ENCODE measurements around the gene SLC25A33. TPM values are rescaled to one million over a fixed set of nuclear protein-coding genes. Genes with fewer than 3 reads are reported as not detected.

SLC25A33 gene
- total and polyA plus RNA-seq, 2 donors (not counting 1 experiment from before 2014, with no cell fraction given) = 2.3 to 5.0 TPM

DNA sequence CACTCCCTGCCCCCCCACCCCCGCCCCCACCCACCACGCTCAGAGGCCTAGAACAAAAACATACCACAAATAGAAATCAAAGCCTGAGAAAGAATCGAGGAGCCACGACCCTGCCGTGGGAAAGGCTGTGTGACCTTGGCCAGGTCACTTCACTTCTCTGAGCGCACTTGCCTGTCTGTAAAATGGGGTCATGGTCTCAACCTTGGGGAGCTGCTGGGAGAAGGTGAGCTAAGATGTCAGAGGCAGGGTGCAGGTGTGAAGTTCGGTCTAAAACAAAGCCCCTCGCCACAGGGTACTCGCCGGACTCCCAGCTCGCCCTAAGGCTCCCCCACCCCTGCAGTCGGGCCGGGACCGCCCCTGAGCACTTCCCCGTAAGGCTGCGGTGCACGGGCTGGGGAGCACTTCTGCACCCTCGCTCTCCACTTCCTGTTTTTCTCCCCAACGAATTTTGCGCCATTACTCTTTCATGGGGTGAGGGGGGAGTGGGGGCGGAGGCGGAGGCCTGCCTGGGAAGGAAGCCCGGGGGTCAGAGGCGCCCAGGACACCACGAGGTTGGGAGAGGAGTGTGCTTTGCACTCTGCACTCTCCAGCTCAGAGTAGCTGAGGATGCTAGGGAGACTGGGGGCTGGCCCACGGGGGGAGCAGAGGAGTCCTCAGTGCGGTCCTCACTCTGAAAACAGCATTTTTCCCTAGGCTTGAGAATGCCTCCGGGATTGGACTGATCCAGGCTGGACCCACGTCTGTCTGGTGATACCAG, 90.4 kb downstream of the SLC25A33 start:
- POLR2A ChIA-PET = interaction anchor here (0.5 to 6.9 kb wide), 9 partner anchors 14 to 872 kb away, joined by 3 to 251 read pairs (median 5); partner anchors contain the start of gene PIK3CD
- Histone ChIP-seq H3K4me1 (ENCODE audit: control insufficient read depth in 2 of 2, insufficient read depth in 2 of 2, low read length in 2 of 2) (peaks cover 37 to 70% of the 10 kb centered on the region in 2 donors), H3K4me3 (ENCODE audit: control extremely low read depth in 1 of 5, extremely low read depth in 1 of 5, insufficient read depth in 1 of 5, low read depth in 2 of 5, low read length in 4 of 5) (peak overlapping the region; percentile 51 to 85 (median 70)), H3K79me2 (ENCODE audit: control insufficient read depth, insufficient read depth, low read length) (peaks cover 59% of the 10 kb centered on the region), H3K4me2 (replicated peaks; ENCODE audit: low read depth, low read length, poor library complexity, severe bottlenecking) (peak overlapping the region; percentile 96), H4K20me1 (ENCODE audit: control insufficient read depth, insufficient read depth, low read length, poor library complexity, severe bottlenecking) (no peaks in the 10 kb centered on the region), H3K9ac (ENCODE audit: low read length) (peak overlapping the region; percentile 84), H2AFZ (ENCODE audit: insufficient read depth, low read depth, low read length, poor library complexity, severe bottlenecking) (peak overlapping the region; percentile 67), H3K36me3 (replicated peaks in 1 of 2; ENCODE audit: control extremely low read depth in 1 of 2, control insufficient read depth in 1 of 2, extremely low read depth in 1 of 2, insufficient read depth in 2 of 2, low read length in 1 of 2) (peaks cover 0 to 11% of the 10 kb centered on the region in 2 experiments), H3K27ac (ENCODE audit: low read length in 2 of 2) (peak overlapping the region; percentile 79 to 88), H3K9me3 (ENCODE audit: control extremely low read depth in 1 of 3, control insufficient read depth in 2 of 3, insufficient read depth in 1 of 3, low read length in 2 of 3) (peaks cover 0 to 4% (median 0%) of the 10 kb centered on the region in 3 donors), H3K27me3 (replicated peaks in 1 of 4; ENCODE audit: control extremely low read depth in 1 of 4, control insufficient read depth in 3 of 4, insufficient read depth in 4 of 4, low read length in 3 of 4) (no peaks in the 10 kb centered on the region)
- WGBS (ENCODE audit: insufficient coverage) = 4% methylated on average over 20 of the region's 29 CpGs
- no peaks in the 10 kb centered on the region for H3K27me3 Mint-ChIP-seq
- H3K27ac Mint-ChIP-seq = peak overlapping the region; percentile 97
- ATAC-seq (ENCODE audit: low read depth) (peak; percentile 51), DNase-seq (peak; percentile 90)
- TF ChIP-seq, protein P1, sequence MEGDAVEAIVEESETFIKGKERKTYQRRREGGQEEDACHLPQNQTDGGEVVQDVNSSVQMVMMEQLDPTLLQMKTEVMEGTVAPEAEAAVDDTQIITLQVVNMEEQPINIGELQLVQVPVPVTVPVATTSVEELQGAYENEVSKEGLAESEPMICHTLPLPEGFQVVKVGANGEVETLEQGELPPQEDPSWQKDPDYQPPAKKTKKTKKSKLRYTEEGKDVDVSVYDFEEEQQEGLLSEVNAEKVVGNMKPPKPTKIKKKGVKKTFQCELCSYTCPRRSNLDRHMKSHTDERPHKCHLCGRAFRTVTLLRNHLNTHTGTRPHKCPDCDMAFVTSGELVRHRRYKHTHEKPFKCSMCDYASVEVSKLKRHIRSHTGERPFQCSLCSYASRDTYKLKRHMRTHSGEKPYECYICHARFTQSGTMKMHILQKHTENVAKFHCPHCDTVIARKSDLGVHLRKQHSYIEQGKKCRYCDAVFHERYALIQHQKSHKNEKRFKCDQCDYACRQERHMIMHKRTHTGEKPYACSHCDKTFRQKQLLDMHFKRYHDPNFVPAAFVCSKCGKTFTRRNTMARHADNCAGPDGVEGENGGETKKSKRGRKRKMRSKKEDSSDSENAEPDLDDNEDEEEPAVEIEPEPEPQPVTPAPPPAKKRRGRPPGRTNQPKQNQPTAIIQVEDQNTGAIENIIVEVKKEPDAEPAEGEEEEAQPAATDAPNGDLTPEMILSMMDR (IDR thresholded peaks at IDR 0.05) = no peak
- TF ChIP-seq EZH2 (IDR thresholded peaks at IDR 0.05; ENCODE audit: borderline replicate concordance, insufficient read depth, low read depth, low read length, poor library complexity, severe bottlenecking) = no peak
- H3K9me3 Mint-ChIP-seq (ENCODE audit: insufficient read depth) = no peaks in the 10 kb centered on the region
- CTCF ChIA-PET = interaction anchor here (1.2 to 8.8 kb wide), 12 partner anchors 7 to 239 kb away, joined by 3 to 231 read pairs (median 50); partner anchors contain the start of gene PIK3CD
- peak overlapping the region; percentile 86 for H3K4me3 Mint-ChIP-seq
- intact Hi-C loops (cut with micrococcal nuclease) = loop anchor here (1.0 to 5.0 kb wide), 4 partner anchors 26 to 217 kb away; no protein-coding TSS in a partner anchor
- H3K4me1 Mint-ChIP-seq = peaks cover 69% of the 10 kb centered on the region

All from B cell (primary cell).